ENCODE measurements around the gene PCDHA7.
"Not testable (repeated sequence)": the region's sequence is repeated elsewhere in the genome, so short reads cannot be mapped to it uniquely, and the experiment has no call there.

GRCh38 chr5:140834439-140835008 lies 455 bp downstream of the PCDHA7 start:
- not testable (repeated sequence) for TF ChIP-seq POLR2A, CTCF (IDR thresholded peaks at IDR 0.05)

Measured in adrenal gland (tissue), 5 donors.